Loucy (cell line): ENCODE data around the gene LSM8.
A peak's percentile ranks its signal among the peaks of the same experiment; 100 is the strongest.

Source experiments
- H2AFZ ChIP-seq: fragments of 200-600 bp; sonication (generic); 2 replicates; pipeline ENCODE4 v1.6.0; 2016; ENCODE audit warnings: antibody characterized with exemption, mild to moderate bottlenecking, low read length, moderate library complexity
- H3F3A ChIP-seq: fragments of 200-600 bp; 2 replicates; pipeline ENCODE4 v1.6.0; 2016; ENCODE audit warnings: antibody characterized with exemption, low read depth, mild to moderate bottlenecking
- H3K27me3 ChIP-seq: fragments of 200-600 bp; sonication (generic); 2 replicates; pipeline ENCODE4 v1.6.1; 2014; ENCODE audit warnings: low read length, mild to moderate bottlenecking; ENCODE audit not compliant: insufficient read depth, poor library complexity, severe bottlenecking
- H3K36me3 ChIP-seq: fragments of 200-600 bp; sonication (generic); 2 replicates; pipeline ENCODE4 v1.6.1; 2016; ENCODE audit warnings: low read length; ENCODE audit not compliant: insufficient read depth
- H3K4me1 ChIP-seq: fragments of 200-600 bp; sonication (generic); 2 replicates; pipeline ENCODE4 v1.5.1; 2014; ENCODE audit warnings: low read length, mild to moderate bottlenecking; ENCODE audit not compliant: insufficient read depth, poor library complexity, severe bottlenecking
- H3K4me2 ChIP-seq: fragments of 200-600 bp; sonication (generic); 2 replicates; pipeline ENCODE4 v1.6.0; 2014; ENCODE audit warnings: antibody characterized with exemption, low read length, low read depth, mild to moderate bottlenecking; ENCODE audit not compliant: poor library complexity, severe bottlenecking
- H3K4me3 ChIP-seq: fragments of 200-600 bp; sonication (generic); 2 replicates; pipeline ENCODE4 v1.5.1; 2014; ENCODE audit warnings: low read length, mild to moderate bottlenecking, mixed read lengths; ENCODE audit not compliant: poor library complexity, severe bottlenecking
- H3K79me2 ChIP-seq: fragments of 200-600 bp; sonication (generic); 2 replicates; pipeline ENCODE4 v1.6.1; 2014; ENCODE audit warnings: low read length; ENCODE audit not compliant: insufficient read depth
- H3K9ac ChIP-seq: fragments of 200-600 bp; sonication (generic); 2 replicates; pipeline ENCODE4 v1.6.0; 2014; ENCODE audit warnings: mild to moderate bottlenecking, low read depth, low read length, moderate library complexity; ENCODE audit not compliant: poor library complexity, severe bottlenecking
- H3K9me2 ChIP-seq: fragments of 200-600 bp; sonication (generic); replicated peaks from 2 replicates; pipeline ENCODE4 v1.6.1; 2016; ENCODE audit warnings: low read depth, low read length, mixed read lengths
- H3K9me3 ChIP-seq: fragments of 200-600 bp; sonication (generic); 2 replicates; pipeline ENCODE4 v1.6.1; 2014; ENCODE audit warnings: mild to moderate bottlenecking, antibody characterized with exemption, low read length, low read depth; ENCODE audit not compliant: insufficient read depth
- H4K20me1 ChIP-seq: fragments of 200-600 bp; sonication (generic); 2 replicates; pipeline ENCODE4 v1.6.0; 2014; ENCODE audit warnings: antibody characterized with exemption, low read length, mild to moderate bottlenecking; ENCODE audit not compliant: insufficient read depth, poor library complexity, severe bottlenecking
- EZH2phosphoT487 ChIP-seq: fragments of 200-600 bp; IDR thresholded peaks from 2 replicates; pipeline ENCODE4 v1.6.1; 2018; ENCODE audit warnings: antibody characterized with exemption, mild to moderate bottlenecking, moderate library complexity, borderline replicate concordance
- TF ChIP-seq, protein P1 (sequence below): fragments of 200-600 bp; sonication (generic); conservative IDR thresholded peaks from 2 replicates; pipeline ENCODE4 v1.5.1; 2014; ENCODE audit warnings: mild to moderate bottlenecking, antibody characterized with exemption, low read length

LSM8 gene

DNA sequence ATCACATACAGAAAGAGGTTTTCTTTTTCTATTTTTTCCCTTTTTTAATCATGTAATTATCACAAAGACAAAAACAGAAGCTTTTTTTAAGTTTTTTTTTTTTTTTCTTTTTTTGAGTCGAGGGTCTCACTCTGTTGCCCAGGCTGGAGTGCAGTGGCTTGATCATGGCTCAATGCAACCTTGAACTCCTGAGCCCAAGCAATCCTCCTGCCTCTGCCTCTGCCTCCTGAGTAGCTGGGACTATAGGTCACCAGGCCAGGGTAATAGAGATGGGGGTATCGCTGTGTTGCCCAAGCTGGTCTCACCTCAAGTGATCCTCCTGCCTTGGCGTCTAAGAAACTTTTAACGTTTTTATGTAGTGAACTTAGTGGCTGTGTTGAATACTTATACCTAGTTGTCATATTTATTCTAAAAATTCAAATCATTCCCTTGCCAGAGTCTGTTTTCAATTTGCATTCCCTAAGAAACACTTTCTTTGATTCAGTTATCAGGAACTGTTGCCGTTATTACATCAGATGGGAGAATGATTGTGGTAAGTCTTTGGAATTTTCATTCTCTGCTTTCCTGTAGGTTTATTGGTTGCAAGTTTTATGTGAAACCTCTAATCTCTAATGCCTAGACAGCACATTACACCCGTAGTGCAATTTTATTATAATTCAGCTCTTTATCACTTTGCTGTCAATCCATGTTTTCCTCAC lies 1.3 kb downstream of the LSM8 start:
- Histone ChIP-seq H2AFZ (no peak overlapping the region), H3K4me3 (peak overlapping the region; percentile 96), H3K36me3 (peaks cover 16% of the 10 kb centered on the region)

DNA sequence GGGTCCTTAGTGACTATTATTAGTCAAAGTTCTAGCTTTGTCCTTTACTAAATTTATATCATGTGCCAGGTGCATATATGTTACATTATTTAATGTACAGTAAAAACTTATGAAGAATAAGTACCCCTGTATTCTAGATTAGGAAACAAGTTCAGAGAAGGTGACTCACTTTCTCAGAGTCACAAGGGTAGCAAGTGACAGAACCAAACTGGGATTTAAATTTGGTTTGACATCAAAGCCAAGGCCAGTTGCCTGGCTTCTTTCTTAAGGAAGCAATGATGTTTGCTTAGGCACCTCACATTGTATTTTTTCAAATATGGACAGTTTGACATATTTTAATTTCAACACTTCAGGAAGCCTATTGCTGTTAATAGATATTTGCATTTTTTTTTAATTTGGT lies 2.5 kb downstream of the LSM8 start:
- peaks cover 21% of the 10 kb centered on the region for H3K36me3 ChIP-seq
- H3K27me3 ChIP-seq = no peaks in the 10 kb centered on the region
- no peak overlapping the region for H2AFZ ChIP-seq
- no peaks in the 10 kb centered on the region for H3F3A ChIP-seq
- H3K9ac ChIP-seq = peak overlapping the region; percentile 97
- peaks cover 71% of the 10 kb centered on the region for H3K79me2 ChIP-seq
- no peaks in the 10 kb centered on the region for H3K9me2 ChIP-seq
- peak overlapping the region; percentile 82 for H3K4me2 ChIP-seq
- H4K20me1 ChIP-seq = peaks cover 59% of the 10 kb centered on the region
- peaks cover 38% of the 10 kb centered on the region for H3K4me1 ChIP-seq
- H3K4me3 ChIP-seq = peak overlapping the region; percentile 96
- no peaks in the 10 kb centered on the region for H3K9me3 ChIP-seq
- no peak for TF ChIP-seq EZH2phosphoT487
- TF ChIP-seq, protein P1, sequence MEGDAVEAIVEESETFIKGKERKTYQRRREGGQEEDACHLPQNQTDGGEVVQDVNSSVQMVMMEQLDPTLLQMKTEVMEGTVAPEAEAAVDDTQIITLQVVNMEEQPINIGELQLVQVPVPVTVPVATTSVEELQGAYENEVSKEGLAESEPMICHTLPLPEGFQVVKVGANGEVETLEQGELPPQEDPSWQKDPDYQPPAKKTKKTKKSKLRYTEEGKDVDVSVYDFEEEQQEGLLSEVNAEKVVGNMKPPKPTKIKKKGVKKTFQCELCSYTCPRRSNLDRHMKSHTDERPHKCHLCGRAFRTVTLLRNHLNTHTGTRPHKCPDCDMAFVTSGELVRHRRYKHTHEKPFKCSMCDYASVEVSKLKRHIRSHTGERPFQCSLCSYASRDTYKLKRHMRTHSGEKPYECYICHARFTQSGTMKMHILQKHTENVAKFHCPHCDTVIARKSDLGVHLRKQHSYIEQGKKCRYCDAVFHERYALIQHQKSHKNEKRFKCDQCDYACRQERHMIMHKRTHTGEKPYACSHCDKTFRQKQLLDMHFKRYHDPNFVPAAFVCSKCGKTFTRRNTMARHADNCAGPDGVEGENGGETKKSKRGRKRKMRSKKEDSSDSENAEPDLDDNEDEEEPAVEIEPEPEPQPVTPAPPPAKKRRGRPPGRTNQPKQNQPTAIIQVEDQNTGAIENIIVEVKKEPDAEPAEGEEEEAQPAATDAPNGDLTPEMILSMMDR = no peak

More for the DNA sequence above, 1.3 kb downstream of the LSM8 start:
- no peaks in the 10 kb centered on the region for H3K9me3 ChIP-seq
- H3K4me2 ChIP-seq = peak overlapping the region; percentile 82
- H3K4me1 ChIP-seq = peaks cover 34% of the 10 kb centered on the region
- H3K9me2 ChIP-seq = no peaks in the 10 kb centered on the region
- H3F3A ChIP-seq = no peaks in the 10 kb centered on the region
- H3K9ac ChIP-seq = peak overlapping the region; percentile 97
- no peaks in the 10 kb centered on the region for H3K27me3 ChIP-seq
- H3K79me2 ChIP-seq = peaks cover 70% of the 10 kb centered on the region
- TF ChIP-seq, protein P1 = no peak
- TF ChIP-seq EZH2phosphoT487 = no peak
- H4K20me1 ChIP-seq = peaks cover 54% of the 10 kb centered on the region

DNA sequence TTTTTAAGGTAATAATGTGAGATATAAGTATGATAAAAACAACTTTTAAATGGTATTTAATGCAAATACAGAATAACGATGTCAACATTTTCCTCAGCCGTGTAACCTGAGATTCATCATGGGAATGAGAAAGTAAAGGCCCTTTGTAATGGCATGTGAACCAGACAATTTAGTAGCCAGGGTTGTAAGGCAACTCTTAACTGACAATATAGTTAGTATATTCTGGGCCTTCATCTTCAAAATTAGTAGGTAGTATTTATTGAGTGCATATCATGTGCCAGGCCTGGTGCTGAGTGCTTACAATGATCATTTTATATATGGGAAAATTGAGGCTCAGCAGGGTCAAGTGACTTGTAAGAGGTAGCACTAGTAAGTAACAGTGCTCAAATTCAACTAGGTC lies 10.6 kb downstream of the LSM8 start:
- TF ChIP-seq EZH2phosphoT487 = no peak
- TF ChIP-seq, protein P1 = no peak
- H3K9me3 ChIP-seq = no peaks in the 10 kb centered on the region
- peaks cover 15% of the 10 kb centered on the region; the same call in 1 of the 2 replicates for H3K36me3 ChIP-seq
- H3K9me2 ChIP-seq = no peaks in the 10 kb centered on the region
- peaks cover 3% of the 10 kb centered on the region; the same call in 1 of the 2 replicates for H3F3A ChIP-seq
- H3K4me1 ChIP-seq = peaks cover 9% of the 10 kb centered on the region
- H3K4me2 ChIP-seq = no peak overlapping the region
- H3K27me3 ChIP-seq = no peaks in the 10 kb centered on the region
- H4K20me1 ChIP-seq = peaks cover 11% of the 10 kb centered on the region
- H3K4me3 ChIP-seq = no peak overlapping the region
- no peak overlapping the region for H3K9ac ChIP-seq
- H2AFZ ChIP-seq = no peak overlapping the region
- peaks cover 7% of the 10 kb centered on the region; the same call in 1 of the 2 replicates for H3K79me2 ChIP-seq
